HepG2 (cell line): Measurements from ENCODE around the gene NME8. TPM values are rescaled to one million over a fixed set of nuclear protein-coding genes. Genes with fewer than 3 reads are reported as not detected.

Source experiments
- ATAC-seq: fragments of 200-7000 bp; cut with Tn5 transposase; 3 replicates; pipeline ENCODE4 v1.9.1; 2020; ENCODE audit warnings: mild to moderate bottlenecking, moderate library complexity
- BruUV-seq: library from RNA; stranded (reverse); fragments of 400-500 nt; replicated peaks from 2 replicates; lab custom pipeline; 2021; lab: Mats Ljungman, UMichigan
- CTCF ChIA-PET: fragments of 300-600 bp; formaldehyde crosslinking; extraction: SDS; loops from one replicate; lab custom pipeline; 2021; ENCODE audit warnings: low total read pairs, inconsistent platforms, low intra/inter-chr PET ratio; lab: Yijun Ruan, JAX
- POLR2A ChIA-PET: fragments of 350-600 bp; sonication (Branson Sonifier 250); formaldehyde crosslinking; loops from one replicate; lab custom pipeline; 2020; ENCODE audit warnings: antibody characterized with exemption, inconsistent platforms; lab: Yijun Ruan, JAX
- DNase-seq: peaks from one replicate; pipeline ENCODE4 v3.0.0-alpha.2; 2015; ENCODE audit warnings: low spot score
- FAIRE-seq: peaks from 3 replicates; lab custom pipeline; 2011; peaks lifted over from hg19 to GRCh38; lab: Jason Lieb, UNC
- H2AFZ ChIP-seq: one replicate; pipeline ENCODE4 v1.6.1; 2011; ENCODE audit warnings: low read length, inconsistent platforms
- H3K27ac ChIP-seq: fragments of 300-600 bp; 3 replicates; pipeline ENCODE4 v1.8.0; 2011; ENCODE audit warnings: mixed run types, mild to moderate bottlenecking, mixed read lengths, low read length, inconsistent platforms; ENCODE audit not compliant: insufficient read depth; ENCODE audit errors: extremely low read length
- H3K27me3 ChIP-seq, 2 experiments: fragments of 200-600 bp in 1 of 2; 2 replicates in 1 of 2; 3 replicates in 1 of 2; pipeline versions ENCODE4 v1.6.0 to v1.8.0; 2011; ENCODE audit warnings: low read length in 2 of 2, mild to moderate bottlenecking in 2 of 2, moderate library complexity in 2 of 2, inconsistent platforms in 1 of 2; ENCODE audit not compliant: insufficient read depth in 2 of 2, control insufficient read depth in 1 of 2
- H3K36me3 ChIP-seq, 2 experiments: fragments of 200-600 bp in 1 of 2; replicated peaks in 1 of 2; 2 replicates in 1 of 2; 3 replicates in 1 of 2; pipeline versions ENCODE4 v1.5.1 to v1.8.0; 2011; ENCODE audit warnings: low read length in 2 of 2, inconsistent platforms in 1 of 2; ENCODE audit not compliant: insufficient read depth in 2 of 2, control insufficient read depth in 1 of 2
- H3K4me1 ChIP-seq: 2 replicates; pipeline ENCODE4 v1.5.1; 2012; ENCODE audit warnings: low read length, inconsistent platforms; ENCODE audit not compliant: insufficient read depth
- H3K4me2 ChIP-seq: 2 replicates; pipeline ENCODE4 v1.6.0; 2011; ENCODE audit warnings: low read depth, low read length, inconsistent platforms
- H3K4me3 ChIP-seq, 3 experiments: fragments of 200-600 bp in 1 of 3; sonication (generic), shearing (Covaris generic) in 1 of 3; replicated peaks in 1 of 3; 2 replicates each; pipeline ENCODE4 v1.5.1; 2011 to 2016; ENCODE audit warnings: low read length in 3 of 3, inconsistent platforms in 2 of 3, low read depth in 2 of 3, mild to moderate bottlenecking in 2 of 3, control low read depth in 1 of 3, mixed read lengths in 1 of 3; ENCODE audit not compliant: insufficient read depth in 1 of 3
- H3K79me2 ChIP-seq: one replicate; pipeline ENCODE4 v1.6.1; 2011; ENCODE audit warnings: low read length, inconsistent platforms; ENCODE audit not compliant: insufficient read depth
- H3K9ac ChIP-seq: 2 replicates; pipeline ENCODE4 v1.6.0; 2011; ENCODE audit warnings: mild to moderate bottlenecking, low read depth, low read length, inconsistent platforms; ENCODE audit not compliant: insufficient read depth
- H3K9me3 ChIP-seq: 2 replicates; pipeline ENCODE4 v1.5.1; 2012; ENCODE audit warnings: mild to moderate bottlenecking, low read length
- H4K20me1 ChIP-seq: 2 replicates; pipeline ENCODE4 v1.6.0; 2011; ENCODE audit warnings: inconsistent platforms, mild to moderate bottlenecking, low read length, moderate library complexity; ENCODE audit not compliant: insufficient read depth
- EZH2 ChIP-seq: conservative IDR thresholded peaks from 2 replicates; pipeline ENCODE4 v1.6.1; 2012; ENCODE audit warnings: mild to moderate bottlenecking, low read depth, low read length, moderate library complexity
- KDM3A ChIP-seq: IDR thresholded peaks from 2 replicates; pipeline ENCODE4 v1.6.1; 2018; ENCODE audit warnings: low read depth, missing compliant biosample characterization
- MEF2D ChIP-seq: sonication (generic); formaldehyde crosslinking; IDR thresholded peaks from 2 replicates; pipeline ENCODE4 v1.5.1; 2020; ENCODE audit warnings: mild to moderate bottlenecking, missing genetic modification reagents
- MEIS1 ChIP-seq: sonication (generic); formaldehyde crosslinking; IDR thresholded peaks from 2 replicates; pipeline ENCODE4 v1.9.0; 2021; ENCODE audit warnings: mild to moderate bottlenecking, missing genetic modification reagents, moderate library complexity, borderline replicate concordance
- PLSCR1 ChIP-seq: sonication (generic); formaldehyde crosslinking; IDR thresholded peaks from 2 replicates; pipeline ENCODE4 v1.5.0; 2020; ENCODE audit warnings: missing genetic modification reagents, mild to moderate bottlenecking, borderline replicate concordance
- PTBP1 ChIP-seq: fragments of 200-400 bp; formaldehyde crosslinking; IDR thresholded peaks from 2 replicates; pipeline ENCODE4 v1.6.1; 2018; ENCODE audit warnings: low read length, low read depth; ENCODE audit not compliant: poor library complexity, severe bottlenecking
- SMAD1 ChIP-seq: sonication (generic); formaldehyde crosslinking; IDR thresholded peaks from 2 replicates; pipeline ENCODE4 v1.4.0; 2020; ENCODE audit warnings: missing genetic modification reagents, low read depth, mild to moderate bottlenecking, borderline replicate concordance
- SOX13 ChIP-seq, 3 experiments: fragments of 450-650 bp in 1 of 3; sonication (generic) in 1 of 3; formaldehyde crosslinking in 1 of 3; IDR thresholded peaks in 2 of 3; conservative IDR thresholded peaks in 1 of 3; 2 replicates each; pipeline versions ENCODE4 v1.5.0 to v1.6.1; 2016 to 2020; ENCODE audit warnings: antibody characterized with exemption in 1 of 3, mild to moderate bottlenecking in 1 of 3, missing compliant biosample characterization in 1 of 3, missing genetic modification reagents in 1 of 3, moderate library complexity in 1 of 3
- ZBTB1 ChIP-seq: sonication (generic); formaldehyde crosslinking; IDR thresholded peaks from 2 replicates; pipeline ENCODE4 v1.4.0; 2020; ENCODE audit warnings: missing genetic modification reagents, borderline replicate concordance
- ZBTB8A ChIP-seq: sonication (generic); formaldehyde crosslinking; IDR thresholded peaks from 2 replicates; pipeline ENCODE4 v1.4.0; 2020; ENCODE audit warnings: mild to moderate bottlenecking, low read depth, missing genetic modification reagents, borderline replicate concordance
- ZNF558 ChIP-seq: sonication (generic); formaldehyde crosslinking; IDR thresholded peaks from 2 replicates; pipeline ENCODE4 v1.9.0; 2022; ENCODE audit warnings: mild to moderate bottlenecking, missing genetic modification reagents, borderline replicate concordance
- ZNF792 ChIP-seq: IDR thresholded peaks from 2 replicates; pipeline ENCODE4 v1.6.1; 2016
- WGBS: methylation state at CpG from one replicate; pipeline ENCODE4 v1.1.6; 2017; ENCODE audit warnings: low lambda C conversion rate; 5-methylcytosine and 5-hydroxymethylcytosine counted together
- in situ Hi-C: cut with HindIII; loops from 2 replicates; pipeline ENCODE4 v1.10.0; 2017; ENCODE audit warnings: low pct_unique_long_range_greater_than_20kb; ENCODE audit not compliant: extremely low pct_ligation_motif_present
- intact Hi-C: fragments of 100-400 bp; cut with micrococcal nuclease; formaldehyde crosslinking; loops from one replicate; pipeline ENCODE4 v1.10.0; 2022; ENCODE audit not compliant: unreplicated experiment
- polyA plus RNA-seq, 8 experiments: library from polyadenylated mRNA; depleted of rRNA in 3 of 8; stranded (reverse) in 7 of 8; unstranded in 1 of 8; fragments of >200 nt; fragmentation: Illumina TruSeq in 4 of 8; extraction: Trizol in 4 of 8; gene quantifications; 2 replicates each; pipeline versions ENCODE4 v1.2.1 to v1.2.3, GENCODE V29; 2011 to 2016; ENCODE audit warnings: low read depth in 4 of 8, missing spikeins in 1 of 8, mixed read lengths in 1 of 8; ENCODE audit not compliant: insufficient read depth in 1 of 8
- total RNA-seq, 5 experiments: library from RNA; depleted of rRNA; stranded (reverse); fragments of >200 nt; fragmentation: Illumina TruSeq; extraction: Trizol; gene quantifications; 2 replicates each; pipeline ENCODE4 v1.2.3, GENCODE V29; 2016; ENCODE audit warnings: low read depth in 1 of 5
- TF ChIP-seq, protein P1 (sequence below): sonication (generic); IDR thresholded peaks from 2 replicates; pipeline ENCODE4 v1.6.1; 2016; ENCODE audit warnings: low read depth, borderline replicate concordance
- TF ChIP-seq, protein P2 (sequence below): IDR thresholded peaks from 2 replicates; pipeline ENCODE4 v1.6.1; 2016; ENCODE audit warnings: missing compliant biosample characterization, missing genetic modification reagents, borderline replicate concordance

The NME8 gene
- total and polyA plus RNA-seq, 2 of the 13 experiments (the other 11 are each of a cell fraction or from before 2014, with no cell fraction given) = not detected

- no peak for TF ChIP-seq SOX13 (IDR thresholded peaks at IDR 0.05)
- TF ChIP-seq SOX13 (CRISPR knock-in tag; conservative IDR thresholded peaks at IDR 0.05 in 1 of 2, IDR thresholded peaks at IDR 0.05 in 1 of 2) = no peak
- TF ChIP-seq, protein P1, sequence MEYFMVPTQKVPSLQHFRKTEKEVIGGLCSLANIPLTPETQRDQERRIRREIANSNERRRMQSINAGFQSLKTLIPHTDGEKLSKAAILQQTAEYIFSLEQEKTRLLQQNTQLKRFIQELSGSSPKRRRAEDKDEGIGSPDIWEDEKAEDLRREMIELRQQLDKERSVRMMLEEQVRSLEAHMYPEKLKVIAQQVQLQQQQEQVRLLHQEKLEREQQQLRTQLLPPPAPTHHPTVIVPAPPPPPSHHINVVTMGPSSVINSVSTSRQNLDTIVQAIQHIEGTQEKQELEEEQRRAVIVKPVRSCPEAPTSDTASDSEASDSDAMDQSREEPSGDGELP = no peak
- TF ChIP-seq KDM3A (CRISPR knock-in tag) = no peak
Observed at GRCh38 chr7:37833107-37833817, 15.1 kb upstream of the NME8 start (continued).

GRCh38 chr7:37833818-37834146 is 14.6 kb upstream of the NME8 start:
- no peak overlapping the region for H3K27ac ChIP-seq
- no peak overlapping the region for H3K4me2 ChIP-seq
- WGBS = 0% methylated on average over 3 of the region's 3 CpGs
- no peak for ATAC-seq
- CTCF ChIA-PET = no interaction called here
- no peak overlapping the region for H2AFZ ChIP-seq
- no peaks in the 10 kb centered on the region for H3K79me2 ChIP-seq
- no TSS peak for BruUV-seq
- TF ChIP-seq ZNF792 (CRISPR knock-in tag) (no peak), EZH2 (no peak), PTBP1 (no peak), ZBTB1 (CRISPR knock-in tag) (no peak), ZBTB8A (CRISPR knock-in tag) (no peak), SMAD1 (CRISPR knock-in tag) (no peak), MEIS1 (CRISPR knock-in tag) (no peak), MEF2D (CRISPR knock-in tag) (no peak), ZNF558 (CRISPR knock-in tag) (no peak), PLSCR1 (no peak)
- TF ChIP-seq, protein P2, sequence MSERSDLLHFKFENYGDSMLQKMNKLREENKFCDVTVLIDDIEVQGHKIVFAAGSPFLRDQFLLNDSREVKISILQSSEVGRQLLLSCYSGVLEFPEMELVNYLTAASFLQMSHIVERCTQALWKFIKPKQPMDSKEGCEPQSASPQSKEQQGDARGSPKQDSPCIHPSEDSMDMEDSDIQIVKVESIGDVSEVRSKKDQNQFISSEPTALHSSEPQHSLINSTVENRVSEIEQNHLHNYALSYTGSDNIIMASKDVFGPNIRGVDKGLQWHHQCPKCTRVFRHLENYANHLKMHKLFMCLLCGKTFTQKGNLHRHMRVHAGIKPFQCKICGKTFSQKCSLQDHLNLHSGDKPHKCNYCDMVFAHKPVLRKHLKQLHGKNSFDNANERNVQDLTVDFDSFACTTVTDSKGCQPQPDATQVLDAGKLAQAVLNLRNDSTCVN (CRISPR knock-in tag) = no peak
- DNase-seq = no peak
- POLR2A ChIA-PET = no interaction called here
- no peak for FAIRE-seq
- H3K4me1 ChIP-seq = 0 out of 2 replicates have a peak, but pooled peaks cover 4% of the 10 kb centered on the region
- intact Hi-C loops = loop anchor here (1.0 to 5.0 kb wide), 2 partner anchors 596 to 625 kb away; no protein-coding TSS in a partner anchor
- H3K9me3 ChIP-seq = no peaks in the 10 kb centered on the region
- in situ Hi-C loops = loop anchor here (25.0 kb wide), 1 partner anchor 596 kb away; no protein-coding TSS in a partner anchor
- no peak overlapping the region for H3K4me3 ChIP-seq
- H3K9ac ChIP-seq = no peak overlapping the region
- H3K27me3 ChIP-seq = no peaks in the 10 kb centered on the region; a peak in 1 of 5 replicates
- no peaks in the 10 kb centered on the region for H3K36me3 ChIP-seq
- H4K20me1 ChIP-seq = no peaks in the 10 kb centered on the region
